HFFc6 (cell line): ENCODE measurements around the gene SLC7A11. TPM values are rescaled to one million over a fixed set of nuclear protein-coding genes. Genes with fewer than 3 reads are reported as not detected.

Experiments
- DNase-seq: peaks from one replicate; pipeline ENCODE4 v3.0.0-alpha.2; 2018
- H3K27ac Mint-ChIP-seq: 2 replicates; pipeline ENCODE4 v1.8.0; 2020; ENCODE audit warnings: mild to moderate bottlenecking, mixed read lengths
- H3K27me3 Mint-ChIP-seq: 2 replicates; pipeline ENCODE4 v1.8.0; 2021; ENCODE audit warnings: mild to moderate bottlenecking, moderate library complexity, mixed read lengths; ENCODE audit not compliant: insufficient read depth
- H3K36me3 Mint-ChIP-seq: 2 replicates; pipeline ENCODE4 v1.8.0; 2021; ENCODE audit warnings: low read depth, mixed read lengths
- H3K4me1 Mint-ChIP-seq: 2 replicates; pipeline ENCODE4 v1.8.0; 2020; ENCODE audit warnings: low read depth, mixed read lengths
- H3K4me3 Mint-ChIP-seq: 2 replicates; pipeline ENCODE4 v1.8.0; 2020; ENCODE audit warnings: mild to moderate bottlenecking, moderate library complexity, mixed read lengths
- H3K9me3 Mint-ChIP-seq: 2 replicates; pipeline ENCODE4 v1.8.0; 2020; ENCODE audit warnings: mild to moderate bottlenecking, mixed read lengths
- CTCF ChIP-seq: fragments of 200-600 bp; sonication (generic); IDR thresholded peaks from 2 replicates; pipeline ENCODE4 v1.5.0; 2021; ENCODE audit warnings: antibody characterized with exemption, mild to moderate bottlenecking
- total RNA-seq, 6 experiments: library from RNA; stranded (reverse); fragmentation: NEBNext Ultra II Directional; extraction: Animal tissue kit (Norgen Biotek cat#: 25700); gene quantifications; 2 replicates in 1 of 6; 3 replicates in 5 of 6; pipeline ENCODE4 v1.2.3, GENCODE V29; 2021

The SLC7A11 gene
- total RNA-seq, 6 experiments from 2014 or later = 12.0 to 66.1 (median 54.1) TPM

- no peak for TF ChIP-seq CTCF
- no peaks in the 10 kb centered on the region for H3K36me3 Mint-ChIP-seq
- no peaks in the 10 kb centered on the region for H3K9me3 Mint-ChIP-seq
- H3K27me3 Mint-ChIP-seq = no peaks in the 10 kb centered on the region
- H3K4me1 Mint-ChIP-seq = peaks cover 59% of the 10 kb centered on the region
- H3K27ac Mint-ChIP-seq = no peak overlapping the region
- DNase-seq = no peak
- H3K4me3 Mint-ChIP-seq = peak overlapping the region; percentile 66; the same call in 1 of the 2 replicates
Measured at GRCh38 chr4:138255917-138256597, 13.9 kb upstream of the SLC7A11 start.

GRCh38 chr4:138252551-138252950 lies 10.4 kb upstream of the SLC7A11 start:
- no peaks in the 10 kb centered on the region for H3K9me3 Mint-ChIP-seq
- H3K36me3 Mint-ChIP-seq = no peaks in the 10 kb centered on the region; the same call in 1 of the 2 replicates
- H3K27ac Mint-ChIP-seq = no peak overlapping the region
- DNase-seq = no peak
- no peaks in the 10 kb centered on the region for H3K27me3 Mint-ChIP-seq
- no peak for TF ChIP-seq CTCF
- peaks cover 53% of the 10 kb centered on the region for H3K4me1 Mint-ChIP-seq
- no peak overlapping the region for H3K4me3 Mint-ChIP-seq

GRCh38 chr4:138251938-138252337 lies 9.8 kb upstream of the SLC7A11 start:
- no peaks in the 10 kb centered on the region for H3K9me3 Mint-ChIP-seq
- no peaks in the 10 kb centered on the region; the same call in 1 of the 2 replicates for H3K36me3 Mint-ChIP-seq
- H3K27ac Mint-ChIP-seq = peak overlapping the region; percentile 86
- no peak for DNase-seq
- no peak for TF ChIP-seq CTCF
- H3K4me1 Mint-ChIP-seq = peaks cover 59% of the 10 kb centered on the region
- H3K4me3 Mint-ChIP-seq = peak overlapping the region; percentile 65
- H3K27me3 Mint-ChIP-seq = no peaks in the 10 kb centered on the region

- H3K36me3 Mint-ChIP-seq = no peaks in the 10 kb centered on the region; the same call in 1 of the 2 replicates
- H3K4me3 Mint-ChIP-seq = no peak overlapping the region
- no peak overlapping the region for H3K27ac Mint-ChIP-seq
- no peak for DNase-seq
- H3K27me3 Mint-ChIP-seq = no peaks in the 10 kb centered on the region
- H3K4me1 Mint-ChIP-seq = peaks cover 45% of the 10 kb centered on the region
- no peak for TF ChIP-seq CTCF
- H3K9me3 Mint-ChIP-seq = no peaks in the 10 kb centered on the region
Measured at GRCh38 chr4:138249132-138249531, 7.0 kb upstream of the SLC7A11 start.

- no peak for TF ChIP-seq CTCF
- Mint-ChIP-seq H3K27ac (peak overlapping the region; percentile 24; the same call in 1 of the 2 replicates), H3K36me3 (no peaks in the 10 kb centered on the region; the same call in 1 of the 2 replicates), H3K4me1 (peaks cover 54% of the 10 kb centered on the region), H3K4me3 (no peak overlapping the region), H3K9me3 (no peaks in the 10 kb centered on the region), H3K27me3 (no peaks in the 10 kb centered on the region)
- no peak for DNase-seq
Measured at GRCh38 chr4:138248058-138248457, 5.9 kb upstream of the SLC7A11 start.
